DOHH2 (cell line): ENCODE results near the gene FPR3.

ENCODE experiments used
- H3F3A ChIP-seq: fragments of 200-600 bp; sonication (generic), shearing (Covaris generic); 2 replicates; pipeline ENCODE4 v1.6.0; 2016; ENCODE audit warnings: antibody characterized with exemption, mild to moderate bottlenecking; ENCODE audit not compliant: control insufficient read depth, insufficient read depth
- H3K27ac ChIP-seq: fragments of 200-600 bp; sonication (generic); 2 replicates; pipeline ENCODE4 v1.5.1; 2014; ENCODE audit warnings: low read depth, mild to moderate bottlenecking, low read length, moderate library complexity
- H3K27me3 ChIP-seq: fragments of 200-600 bp; sonication (generic); 2 replicates; pipeline ENCODE4 v1.6.1; 2014; ENCODE audit warnings: mild to moderate bottlenecking, low read length, mixed read lengths; ENCODE audit not compliant: control insufficient read depth
- H3K36me3 ChIP-seq: fragments of 200-600 bp; sonication (generic); 2 replicates; pipeline ENCODE4 v1.6.1; 2014; ENCODE audit warnings: mild to moderate bottlenecking, low read length, moderate library complexity, mixed read lengths; ENCODE audit not compliant: control insufficient read depth
- H3K4me1 ChIP-seq: fragments of 200-600 bp; sonication (generic); 2 replicates; pipeline ENCODE4 v1.6.1; 2014; ENCODE audit warnings: mild to moderate bottlenecking, low read length, mixed read lengths; ENCODE audit not compliant: control insufficient read depth
- H3K4me2 ChIP-seq: fragments of 200-600 bp; sonication (generic); 2 replicates; pipeline ENCODE4 v1.6.0; 2014; ENCODE audit warnings: mild to moderate bottlenecking, low read length, moderate library complexity
- H3K4me3 ChIP-seq: fragments of 200-600 bp; sonication (generic); 2 replicates; pipeline ENCODE4 v1.5.1; 2014; ENCODE audit warnings: mild to moderate bottlenecking, low read length, mixed read lengths
- H3K79me2 ChIP-seq: fragments of 200-600 bp; sonication (generic); 2 replicates; pipeline ENCODE4 v1.6.1; 2014; ENCODE audit warnings: mild to moderate bottlenecking, low read length, mixed read lengths; ENCODE audit not compliant: control insufficient read depth
- H3K9me2 ChIP-seq: fragments of 200-600 bp; sonication (generic); replicated peaks from 2 replicates; pipeline ENCODE4 v1.6.1; 2014; ENCODE audit warnings: mild to moderate bottlenecking, low read length, mixed read lengths; ENCODE audit not compliant: control insufficient read depth
- H3K9me3 ChIP-seq: fragments of 200-600 bp; sonication (generic); 2 replicates; pipeline ENCODE4 v1.6.1; 2014; ENCODE audit warnings: antibody characterized with exemption, low read length, mixed read lengths; ENCODE audit not compliant: control insufficient read depth, insufficient read depth
- H4K20me1 ChIP-seq: fragments of 200-600 bp; sonication (generic); 2 replicates; pipeline ENCODE4 v1.6.0; 2014; ENCODE audit warnings: low read depth, mild to moderate bottlenecking, antibody characterized with exemption, low read length, moderate library complexity; ENCODE audit not compliant: control insufficient read depth, insufficient read depth
- EZH2phosphoT487 ChIP-seq: fragments of 200-600 bp; sonication (generic); IDR thresholded peaks from 2 replicates; pipeline ENCODE4 v1.6.1; 2017; ENCODE audit warnings: borderline replicate concordance, mild to moderate bottlenecking, antibody characterized with exemption, low read length, moderate library complexity, mixed read lengths
- TF ChIP-seq, protein P1 (sequence below): fragments of 200-600 bp; sonication (generic); IDR thresholded peaks from one replicate; pipeline ENCODE4 v1.5.1; 2014; ENCODE audit warnings: antibody characterized with exemption, mild to moderate bottlenecking, low read depth, low read length; ENCODE audit not compliant: poor library complexity, severe bottlenecking

Gene FPR3

GRCh38 chr19:51761696-51762095 lies 33.3 kb upstream of the FPR3 start:
- Histone ChIP-seq H3K27me3 (no peaks in the 10 kb centered on the region), H3K4me2 (no peak overlapping the region), H3K4me1 (no peaks in the 10 kb centered on the region), H3F3A (no peaks in the 10 kb centered on the region), H3K36me3 (no peaks in the 10 kb centered on the region), H3K9me2 (no peaks in the 10 kb centered on the region), H4K20me1 (no peaks in the 10 kb centered on the region), H3K79me2 (no peaks in the 10 kb centered on the region), H3K27ac (no peak overlapping the region), H3K9me3 (peaks cover 2% of the 10 kb centered on the region; the same call in 1 of the 2 replicates), H3K4me3 (no peak overlapping the region)
- TF ChIP-seq, protein P1, sequence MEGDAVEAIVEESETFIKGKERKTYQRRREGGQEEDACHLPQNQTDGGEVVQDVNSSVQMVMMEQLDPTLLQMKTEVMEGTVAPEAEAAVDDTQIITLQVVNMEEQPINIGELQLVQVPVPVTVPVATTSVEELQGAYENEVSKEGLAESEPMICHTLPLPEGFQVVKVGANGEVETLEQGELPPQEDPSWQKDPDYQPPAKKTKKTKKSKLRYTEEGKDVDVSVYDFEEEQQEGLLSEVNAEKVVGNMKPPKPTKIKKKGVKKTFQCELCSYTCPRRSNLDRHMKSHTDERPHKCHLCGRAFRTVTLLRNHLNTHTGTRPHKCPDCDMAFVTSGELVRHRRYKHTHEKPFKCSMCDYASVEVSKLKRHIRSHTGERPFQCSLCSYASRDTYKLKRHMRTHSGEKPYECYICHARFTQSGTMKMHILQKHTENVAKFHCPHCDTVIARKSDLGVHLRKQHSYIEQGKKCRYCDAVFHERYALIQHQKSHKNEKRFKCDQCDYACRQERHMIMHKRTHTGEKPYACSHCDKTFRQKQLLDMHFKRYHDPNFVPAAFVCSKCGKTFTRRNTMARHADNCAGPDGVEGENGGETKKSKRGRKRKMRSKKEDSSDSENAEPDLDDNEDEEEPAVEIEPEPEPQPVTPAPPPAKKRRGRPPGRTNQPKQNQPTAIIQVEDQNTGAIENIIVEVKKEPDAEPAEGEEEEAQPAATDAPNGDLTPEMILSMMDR = no peak
- no peak for TF ChIP-seq EZH2phosphoT487

GRCh38 chr19:51765086-51765485 lies 29.9 kb upstream of the FPR3 start:
- Histone ChIP-seq H3K9me3 (no peaks in the 10 kb centered on the region), H3K27ac (no peak overlapping the region), H3K27me3 (no peaks in the 10 kb centered on the region), H3K4me3 (no peak overlapping the region), H3K9me2 (no peaks in the 10 kb centered on the region), H3F3A (no peaks in the 10 kb centered on the region), H4K20me1 (no peaks in the 10 kb centered on the region), H3K79me2 (no peaks in the 10 kb centered on the region), H3K4me1 (no peaks in the 10 kb centered on the region), H3K36me3 (no peaks in the 10 kb centered on the region), H3K4me2 (no peak overlapping the region)
- TF ChIP-seq, protein P1 = no peak
- no peak for TF ChIP-seq EZH2phosphoT487

DNA sequence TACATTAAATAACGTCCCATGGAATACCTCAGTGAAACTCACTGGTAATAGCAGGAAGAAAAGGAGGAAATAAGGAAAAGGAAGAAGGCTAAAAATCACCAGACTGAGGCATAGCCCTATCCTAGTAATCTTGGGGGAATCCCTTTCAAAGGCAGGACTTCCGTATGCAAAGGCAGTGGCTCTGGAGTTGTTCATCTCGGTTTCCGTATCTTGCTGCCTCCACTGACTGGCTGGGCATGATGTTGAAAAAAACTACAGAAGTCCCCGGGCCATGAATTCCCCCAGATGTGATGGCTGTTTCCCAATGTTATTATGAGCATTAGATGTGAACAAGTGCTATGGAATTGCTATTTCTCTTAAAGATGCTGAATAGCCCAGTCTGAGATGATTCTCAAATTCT lies 28.5 kb upstream of the FPR3 start:
- no peak overlapping the region for H3K4me3 ChIP-seq
- no peak overlapping the region for H3K4me2 ChIP-seq
- no peaks in the 10 kb centered on the region for H3K36me3 ChIP-seq
- TF ChIP-seq, protein P1 = no peak
- TF ChIP-seq EZH2phosphoT487 = no peak
- no peaks in the 10 kb centered on the region for H3K4me1 ChIP-seq
- no peaks in the 10 kb centered on the region for H3K79me2 ChIP-seq
- no peaks in the 10 kb centered on the region for H3K9me3 ChIP-seq
- H3K27me3 ChIP-seq = no peaks in the 10 kb centered on the region
- no peaks in the 10 kb centered on the region for H3F3A ChIP-seq
- H3K9me2 ChIP-seq = no peaks in the 10 kb centered on the region
- no peak overlapping the region for H3K27ac ChIP-seq
- no peaks in the 10 kb centered on the region for H4K20me1 ChIP-seq
